ENCODE data around the gene IGF2R.

DNA sequence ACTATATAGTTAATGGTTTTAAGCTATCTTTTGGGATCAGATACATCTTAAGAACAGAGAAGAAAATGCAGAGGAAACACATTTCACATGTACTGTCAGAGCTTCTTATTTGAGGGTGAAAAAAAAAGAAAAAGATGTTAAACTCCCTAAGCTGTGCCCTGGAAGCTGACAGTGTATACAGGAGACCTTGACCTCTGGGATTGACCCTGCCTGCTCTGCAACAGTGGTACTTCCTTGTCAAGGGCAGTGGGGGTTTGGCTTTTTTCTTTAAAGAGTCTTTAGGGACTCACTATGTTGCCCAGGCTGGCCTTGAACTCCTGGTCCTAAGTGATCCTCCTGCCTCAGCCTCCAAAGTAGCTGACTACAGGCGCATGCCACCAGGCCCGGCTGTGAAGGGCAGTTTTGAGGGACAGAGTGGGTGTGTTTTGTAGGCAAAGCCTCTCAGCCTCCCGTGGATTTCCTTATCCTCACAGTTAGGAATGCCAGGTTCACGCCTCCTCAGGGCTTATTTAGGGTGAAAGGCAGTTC is 92.1 kb downstream of the IGF2R start:
- TF ChIP-seq, protein P1, sequence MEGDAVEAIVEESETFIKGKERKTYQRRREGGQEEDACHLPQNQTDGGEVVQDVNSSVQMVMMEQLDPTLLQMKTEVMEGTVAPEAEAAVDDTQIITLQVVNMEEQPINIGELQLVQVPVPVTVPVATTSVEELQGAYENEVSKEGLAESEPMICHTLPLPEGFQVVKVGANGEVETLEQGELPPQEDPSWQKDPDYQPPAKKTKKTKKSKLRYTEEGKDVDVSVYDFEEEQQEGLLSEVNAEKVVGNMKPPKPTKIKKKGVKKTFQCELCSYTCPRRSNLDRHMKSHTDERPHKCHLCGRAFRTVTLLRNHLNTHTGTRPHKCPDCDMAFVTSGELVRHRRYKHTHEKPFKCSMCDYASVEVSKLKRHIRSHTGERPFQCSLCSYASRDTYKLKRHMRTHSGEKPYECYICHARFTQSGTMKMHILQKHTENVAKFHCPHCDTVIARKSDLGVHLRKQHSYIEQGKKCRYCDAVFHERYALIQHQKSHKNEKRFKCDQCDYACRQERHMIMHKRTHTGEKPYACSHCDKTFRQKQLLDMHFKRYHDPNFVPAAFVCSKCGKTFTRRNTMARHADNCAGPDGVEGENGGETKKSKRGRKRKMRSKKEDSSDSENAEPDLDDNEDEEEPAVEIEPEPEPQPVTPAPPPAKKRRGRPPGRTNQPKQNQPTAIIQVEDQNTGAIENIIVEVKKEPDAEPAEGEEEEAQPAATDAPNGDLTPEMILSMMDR (conservative IDR thresholded peaks at IDR 0.05; ENCODE audit: low read depth, low read length): no peak
- no peak for TF ChIP-seq EZH2 (IDR thresholded peaks at IDR 0.05; ENCODE audit: low read length, unreplicated experiment)
